Neutrophil (primary cell): ENCODE results near the gene GRB10.

Source experiments
- H3K27ac ChIP-seq: fragments of 200-600 bp; sonication (generic); 2 replicates; pipeline ENCODE4 v1.5.1; 2016; ENCODE audit warnings: mild to moderate bottlenecking, moderate library complexity
- H3K27me3 ChIP-seq: fragments of 200-600 bp; sonication (generic); 2 replicates; pipeline ENCODE4 v1.6.0; 2016; ENCODE audit warnings: mild to moderate bottlenecking
- H3K36me3 ChIP-seq: fragments of 200-600 bp; sonication (generic); 2 replicates; pipeline ENCODE4 v1.5.1; 2017
- H3K4me1 ChIP-seq, 2 experiments: fragments of 200-600 bp in 1 of 2; sonication (generic) in 1 of 2; 1 replicate in 1 of 2; 2 replicates in 1 of 2; pipeline versions ENCODE4 v1.5.1 to v1.6.1; 2013 to 2016; ENCODE audit warnings: low read depth in 1 of 2, low read length in 1 of 2, mild to moderate bottlenecking in 1 of 2, moderate library complexity in 1 of 2; ENCODE audit not compliant: control insufficient read depth in 1 of 2, insufficient read depth in 1 of 2
- H3K4me3 ChIP-seq, 2 experiments: fragments of 200-600 bp in 1 of 2; sonication (generic) in 1 of 2; 1 replicate in 1 of 2; 2 replicates in 1 of 2; pipeline ENCODE4 v1.5.1; 2013 to 2016; ENCODE audit warnings: low read depth in 1 of 2, low read length in 1 of 2, mild to moderate bottlenecking in 1 of 2, moderate library complexity in 1 of 2
- H3K9me3 ChIP-seq: fragments of 200-600 bp; sonication (generic); 2 replicates; pipeline ENCODE4 v1.5.1; 2016
- CTCF ChIP-seq: fragments of 200-600 bp; sonication (generic); IDR thresholded peaks from 2 replicates; pipeline ENCODE4 v1.5.1; 2016; ENCODE audit warnings: antibody characterized with exemption

Gene GRB10

GRCh38 chr7:50663396-50664102 lies 119.1 kb downstream of the GRB10 start:
- Histone ChIP-seq H3K36me3 (peaks cover 4% of the 10 kb centered on the region), H3K27me3 (no peaks in the 10 kb centered on the region), H3K9me3 (no peaks in the 10 kb centered on the region), H3K27ac (peak overlapping the region; percentile 75), H3K4me1 (peaks cover 45 to 52% of the 10 kb centered on the region in 2 experiments), H3K4me3 (no peak overlapping the region)
- no peak for TF ChIP-seq CTCF

- Histone ChIP-seq H3K36me3 (peaks cover 3% of the 10 kb centered on the region), H3K4me3 (no peak overlapping the region), H3K27me3 (no peaks in the 10 kb centered on the region), H3K9me3 (no peaks in the 10 kb centered on the region), H3K4me1 (peaks cover 45 to 57% of the 10 kb centered on the region in 2 experiments), H3K27ac (peak overlapping the region; percentile 75)
- TF ChIP-seq CTCF = no peak
Measured at GRCh38 chr7:50662996-50663395, 119.7 kb downstream of the GRB10 start.

- peak overlapping the region; percentile 75 for H3K27ac ChIP-seq
- no peaks in the 10 kb centered on the region for H3K36me3 ChIP-seq
- H3K4me3 ChIP-seq = peak overlapping the region in 1 of 2 experiments; percentile 33
- peaks cover 45 to 61% of the 10 kb centered on the region in 2 experiments for H3K4me1 ChIP-seq
- H3K9me3 ChIP-seq = no peaks in the 10 kb centered on the region
- no peak for TF ChIP-seq CTCF
- H3K27me3 ChIP-seq = no peaks in the 10 kb centered on the region
Measured at GRCh38 chr7:50662041-50662694, 120.5 kb downstream of the GRB10 start.

GRCh38 chr7:50661345-50662040 lies 121.2 kb downstream of the GRB10 start:
- Histone ChIP-seq H3K4me3 (peak overlapping the region in 1 of 2 experiments; percentile 33), H3K4me1 (peaks cover 45 to 61% of the 10 kb centered on the region in 2 experiments), H3K36me3 (no peaks in the 10 kb centered on the region), H3K27me3 (no peaks in the 10 kb centered on the region), H3K9me3 (no peaks in the 10 kb centered on the region), H3K27ac (peak overlapping the region; percentile 75)
- no peak for TF ChIP-seq CTCF

GRCh38 chr7:50660830-50661175 lies 121.9 kb downstream of the GRB10 start:
- Histone ChIP-seq H3K27me3 (no peaks in the 10 kb centered on the region), H3K36me3 (no peaks in the 10 kb centered on the region), H3K9me3 (no peaks in the 10 kb centered on the region), H3K4me3 (peak overlapping the region; percentile 56 to 60), H3K27ac (peak overlapping the region; percentile 75), H3K4me1 (peaks cover 45 to 61% of the 10 kb centered on the region in 2 experiments)
- TF ChIP-seq CTCF = no peak
